IMR-90 (cell line): ENCODE data around the gene SLC6A11.

Experiments used
- BHLHE40 ChIP-seq: fragments of 150-350 bp; IDR thresholded peaks from 2 replicates; pipeline ENCODE4 v1.6.1; 2016; ENCODE audit warnings: mild to moderate bottlenecking, low read depth, low read length
- POLR2A ChIP-seq: IDR thresholded peaks from 2 replicates; pipeline ENCODE4 v1.6.1; 2012; ENCODE audit warnings: mild to moderate bottlenecking, low read depth, low read length
- SMC3 ChIP-seq: fragments of 150-350 bp; IDR thresholded peaks from 2 replicates; pipeline ENCODE4 v1.6.1; 2016; ENCODE audit warnings: low read depth, mild to moderate bottlenecking, antibody characterized with exemption, low read length, moderate library complexity
- USF2 ChIP-seq: fragments of 150-350 bp; IDR thresholded peaks from 2 replicates; pipeline ENCODE4 v1.6.1; 2017; ENCODE audit warnings: mild to moderate bottlenecking, antibody characterized with exemption, low read length, low read depth
- TF ChIP-seq, protein P1 (sequence below): conservative IDR thresholded peaks from 2 replicates; pipeline ENCODE4 v1.5.1; 2012; ENCODE audit warnings: mild to moderate bottlenecking, low read depth, low read length, improper control_type of control experiment

- TF ChIP-seq, protein P1, sequence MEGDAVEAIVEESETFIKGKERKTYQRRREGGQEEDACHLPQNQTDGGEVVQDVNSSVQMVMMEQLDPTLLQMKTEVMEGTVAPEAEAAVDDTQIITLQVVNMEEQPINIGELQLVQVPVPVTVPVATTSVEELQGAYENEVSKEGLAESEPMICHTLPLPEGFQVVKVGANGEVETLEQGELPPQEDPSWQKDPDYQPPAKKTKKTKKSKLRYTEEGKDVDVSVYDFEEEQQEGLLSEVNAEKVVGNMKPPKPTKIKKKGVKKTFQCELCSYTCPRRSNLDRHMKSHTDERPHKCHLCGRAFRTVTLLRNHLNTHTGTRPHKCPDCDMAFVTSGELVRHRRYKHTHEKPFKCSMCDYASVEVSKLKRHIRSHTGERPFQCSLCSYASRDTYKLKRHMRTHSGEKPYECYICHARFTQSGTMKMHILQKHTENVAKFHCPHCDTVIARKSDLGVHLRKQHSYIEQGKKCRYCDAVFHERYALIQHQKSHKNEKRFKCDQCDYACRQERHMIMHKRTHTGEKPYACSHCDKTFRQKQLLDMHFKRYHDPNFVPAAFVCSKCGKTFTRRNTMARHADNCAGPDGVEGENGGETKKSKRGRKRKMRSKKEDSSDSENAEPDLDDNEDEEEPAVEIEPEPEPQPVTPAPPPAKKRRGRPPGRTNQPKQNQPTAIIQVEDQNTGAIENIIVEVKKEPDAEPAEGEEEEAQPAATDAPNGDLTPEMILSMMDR, result no peak
- no peak for TF ChIP-seq SMC3
- TF ChIP-seq POLR2A, result no peak
- TF ChIP-seq USF2, result no peak
- TF ChIP-seq BHLHE40, result no peak
Observed at GRCh38 chr3:10907262-10907661, 91.2 kb downstream of the SLC6A11 start.
